HG02571 (cell line): ENCODE results near the gene IFNA17.
A peak's percentile ranks its signal among the peaks of the same experiment; 100 is the strongest.
"Not testable (repeated sequence)": the region's sequence is repeated elsewhere in the genome, so short reads cannot be mapped to it uniquely, and the experiment has no call there.

Experiments used
- ATAC-seq: cut with Tn5 transposase; IDR thresholded peaks from one replicate; pipeline ENCODE4 v1.9.1; 2021; ENCODE audit warnings: mild to moderate bottlenecking, moderate library complexity; ENCODE audit not compliant: unreplicated experiment

The IFNA17 gene

DNA sequence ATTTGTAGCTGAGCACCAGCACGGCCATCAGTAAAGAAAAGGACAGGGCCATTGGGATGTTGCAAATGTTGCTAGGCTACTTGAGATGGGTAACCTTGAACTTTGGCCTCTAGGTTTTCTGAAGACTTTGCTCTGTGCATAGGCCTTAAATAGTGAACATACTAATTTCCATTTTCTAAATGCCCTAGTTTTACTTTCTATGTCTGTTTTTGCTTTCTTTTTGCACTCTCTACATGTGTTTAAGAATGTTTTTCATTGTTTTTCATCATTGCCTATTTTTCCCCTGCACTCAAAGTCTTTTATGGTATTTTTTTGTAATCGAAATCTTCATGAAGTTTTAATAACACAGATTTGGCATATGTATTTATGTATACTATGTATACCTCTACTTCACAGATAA lies at the start of gene IFNA17:
Gene IFNA17, minus strand, starts transcription at position 101 of the 400 bp plus-strand sequence. Its CDS starts 49 bp downstream, at position 52.
- ATAC-seq: no peak

- peak; percentile 17 for ATAC-seq
Measured at GRCh38 chr9:21268347-21268657, 40.3 kb upstream of the IFNA17 start.

GRCh38 chr9:21267485-21268346 lies 39.7 kb upstream of the IFNA17 start:
- peak; percentile 69 for ATAC-seq

GRCh38 chr9:21266733-21267484 lies 38.9 kb upstream of the IFNA17 start:
- no peak for ATAC-seq

- no peak for ATAC-seq
Measured at GRCh38 chr9:21265421-21266189, 37.6 kb upstream of the IFNA17 start.

GRCh38 chr9:21255538-21256212 lies 27.7 kb upstream of the IFNA17 start:
- ATAC-seq: no peak

- peak; percentile 64 for ATAC-seq
Measured at GRCh38 chr9:21252721-21253547, 24.9 kb upstream of the IFNA17 start.

DNA sequence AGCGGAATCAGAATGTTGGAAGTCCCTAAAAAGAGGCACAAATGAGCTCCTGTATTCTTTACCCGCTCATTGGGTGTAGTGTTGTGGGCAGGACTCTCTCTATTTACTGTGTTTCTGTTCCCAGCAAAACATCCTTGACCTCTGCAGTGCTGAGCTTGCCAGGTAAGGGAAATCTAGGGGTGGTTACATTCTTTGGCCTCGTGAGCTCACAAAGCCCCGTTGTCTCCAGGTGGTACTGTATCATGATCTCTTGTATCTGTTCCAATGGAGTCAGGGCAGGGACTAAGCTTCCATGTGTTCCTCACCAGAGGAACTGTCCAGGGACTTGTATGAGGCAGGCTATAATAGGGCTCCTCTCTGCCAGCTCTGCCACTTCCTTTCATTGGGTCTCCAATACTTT lies 23.6 kb upstream of the IFNA17 start:
- ATAC-seq: no peak

DNA sequence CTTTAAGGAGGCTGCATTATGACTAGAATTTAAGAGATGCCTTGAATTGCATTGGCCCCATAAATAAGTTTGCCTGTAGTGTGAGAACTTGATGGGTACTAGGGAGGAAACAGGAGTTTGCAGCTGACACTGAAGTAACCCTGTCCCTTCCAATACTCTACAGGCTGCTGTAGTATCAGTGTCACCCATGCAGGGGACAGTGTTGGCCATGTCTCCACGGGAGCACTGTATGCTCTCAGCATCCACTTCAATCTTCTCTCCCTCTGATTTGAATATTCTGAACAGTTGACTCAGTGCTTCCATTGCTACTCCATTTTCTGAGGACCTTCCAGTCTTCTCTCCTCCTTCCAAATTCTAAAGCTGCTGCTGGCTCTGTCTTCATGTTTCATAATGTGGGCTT lies 23.2 kb upstream of the IFNA17 start:
- ATAC-seq: no peak

GRCh38 chr9:21244836-21245235 lies 16.8 kb upstream of the IFNA17 start:
- no peak for ATAC-seq

- no peak for ATAC-seq
Measured at GRCh38 chr9:21239911-21240310, 11.9 kb upstream of the IFNA17 start, which contains the start of gene IFNA14. IFNA14 (minus strand) TSS chr9:21240005; CDS start chr9:21239935, 70 bp downstream.

GRCh38 chr9:21236360-21236714 lies 8.3 kb upstream of the IFNA17 start:
- ATAC-seq: not testable (repeated sequence)

GRCh38 chr9:21235468-21236359 lies 7.7 kb upstream of the IFNA17 start:
- ATAC-seq: peak; percentile 82

DNA sequence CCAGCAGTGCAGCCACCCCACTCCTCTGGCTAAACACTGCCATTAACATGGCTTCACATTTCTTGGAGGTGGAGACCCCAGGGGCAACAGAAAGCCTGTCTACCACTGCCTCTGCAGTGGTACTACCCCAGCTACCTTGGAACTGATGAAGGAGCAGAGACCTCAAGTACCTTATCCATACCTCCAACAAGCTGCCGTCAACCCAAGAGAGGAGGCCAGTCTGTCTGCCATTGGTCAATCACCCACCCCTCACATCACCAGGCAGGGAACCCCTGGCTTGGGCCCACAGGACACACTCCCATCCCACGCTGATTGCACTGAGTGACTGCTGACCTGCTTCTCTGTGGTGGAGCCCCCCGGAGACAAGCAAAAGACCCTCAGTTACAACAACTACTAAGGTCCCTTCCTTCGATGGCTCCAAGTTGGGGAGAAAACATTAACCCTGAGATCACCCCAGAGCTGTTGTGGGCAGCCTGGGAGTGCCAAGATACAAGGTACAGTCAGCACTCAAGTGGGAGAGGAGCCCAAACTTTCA lies 6.2 kb upstream of the IFNA17 start:
- no peak for ATAC-seq

DNA sequence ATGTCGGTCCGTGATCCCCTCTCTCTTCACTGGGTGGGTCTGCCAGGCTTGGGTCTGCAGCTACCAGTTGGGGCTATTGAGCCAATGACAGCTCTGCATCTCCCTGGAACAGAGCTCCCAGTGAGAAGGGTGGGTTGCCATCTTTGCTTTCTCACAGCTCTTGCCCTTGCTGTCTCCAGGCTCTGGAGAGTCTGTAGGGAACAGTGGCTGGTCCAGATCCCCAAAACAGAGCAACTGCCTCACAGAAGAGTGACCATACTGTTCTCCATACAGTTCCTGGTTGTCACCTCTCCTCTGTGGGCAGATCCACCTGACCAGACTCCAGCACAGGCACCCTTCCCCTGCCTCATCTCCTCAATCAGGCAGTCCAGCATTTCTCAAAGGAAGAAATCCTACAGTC lies 5.2 kb upstream of the IFNA17 start:
- ATAC-seq: no peak

- ATAC-seq: not testable (repeated sequence)
Measured at GRCh38 chr9:21217211-21217610, 10.8 kb downstream of the IFNA17 start, which contains the start of gene IFNA16. IFNA16 (minus strand) TSS chr9:21217311; CDS start chr9:21217305, 6 bp downstream.

DNA sequence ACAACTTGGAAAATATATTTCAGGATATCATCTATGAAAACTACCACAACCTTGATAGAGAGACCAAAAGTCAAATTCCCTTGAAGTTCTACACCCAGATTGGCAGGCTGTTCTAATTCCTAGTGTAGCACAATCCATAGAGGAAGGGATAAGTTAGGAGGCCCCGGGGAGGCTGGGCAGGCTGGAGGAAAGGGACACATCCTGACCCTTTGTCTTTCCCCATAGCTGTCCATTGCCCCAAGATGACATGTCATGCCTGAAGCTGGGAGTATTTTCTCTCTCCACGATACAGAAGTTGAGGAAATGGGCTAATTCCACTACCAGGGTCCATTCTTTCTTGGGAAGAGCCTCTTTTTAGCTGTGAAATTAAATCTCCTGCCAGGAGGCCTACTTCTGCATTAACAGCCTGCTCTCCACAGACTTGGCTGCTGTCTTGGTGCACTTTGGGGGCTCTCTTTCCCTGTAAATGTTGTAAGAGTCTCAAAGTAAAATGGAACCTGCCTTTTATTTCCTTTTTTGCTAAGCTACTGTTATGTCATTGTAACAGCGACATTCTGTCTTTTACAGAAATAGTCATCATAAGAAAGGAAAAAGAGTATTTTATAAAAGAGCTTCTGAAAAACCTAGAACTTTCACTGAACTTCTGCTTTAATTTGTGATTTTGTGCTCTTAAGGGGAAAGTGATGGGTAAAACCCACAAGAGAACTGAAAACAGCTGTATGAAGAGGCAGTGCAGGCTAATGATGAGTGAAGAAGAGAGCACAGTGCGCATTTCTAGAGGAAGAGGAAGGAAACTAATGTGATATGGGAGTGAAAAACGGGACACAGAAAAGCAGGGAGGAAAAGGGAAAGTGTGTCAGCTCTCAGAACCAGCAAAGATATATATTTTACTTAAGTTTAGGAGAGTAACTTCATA lies 14.4 kb downstream of the IFNA17 start:
- not testable (repeated sequence) for ATAC-seq
